ENCODE results near the gene PCCA. TPM values are rescaled to one million over a fixed set of nuclear protein-coding genes. Genes with fewer than 3 reads are reported as not detected.
"Not testable (repeated sequence)": the region's sequence is repeated elsewhere in the genome, so short reads cannot be mapped to it uniquely, and the experiment has no call there.

Gene PCCA
- polyA plus RNA-seq, 1 experiment, result 3.0 TPM

- ChIA-PET CTCF (interaction anchor here (1.0 to 1.6 kb wide), 2 partner anchors 13 to 907 kb away, joined by 3 read pairs; no protein-coding TSS in a partner anchor), POLR2A (no interaction called here)
- Histone ChIP-seq H3K36me3 (ENCODE audit: control insufficient read depth, insufficient read depth, low read length) (no peaks in the 10 kb centered on the region), H3K4me3 (ENCODE audit: low read depth, low read length) (no peak overlapping the region), H3K27me3 (ENCODE audit: control insufficient read depth, insufficient read depth, low read length) (no peaks in the 10 kb centered on the region)
- TF ChIP-seq CTCF (IDR thresholded peaks at IDR 0.05; ENCODE audit: insufficient read depth, low read depth, low read length), result no peak
- no peak for DNase-seq (ENCODE audit: low read depth)
Observed at GRCh38 chr13:100563779-100564178, 474.9 kb downstream of the PCCA start.

- Histone ChIP-seq H3K4me3 (ENCODE audit: low read depth, low read length) (no peak overlapping the region), H3K36me3 (ENCODE audit: control insufficient read depth, insufficient read depth, low read length) (no peaks in the 10 kb centered on the region), H3K27me3 (ENCODE audit: control insufficient read depth, insufficient read depth, low read length) (no peaks in the 10 kb centered on the region)
- POLR2A ChIA-PET, result no interaction called here
- DNase-seq (ENCODE audit: low read depth), result no peak
- CTCF ChIA-PET, result interaction anchor here (1.0 to 1.8 kb wide), 3 partner anchors 10 to 908 kb away, joined by 3 read pairs; no protein-coding TSS in a partner anchor
- no peak for TF ChIP-seq CTCF (IDR thresholded peaks at IDR 0.05; ENCODE audit: insufficient read depth, low read depth, low read length)
Observed at GRCh38 chr13:100564444-100565223, 475.7 kb downstream of the PCCA start.

GRCh38 chr13:100565286-100565685, 476.4 kb downstream of the PCCA start:
- Histone ChIP-seq H3K27me3 (ENCODE audit: control insufficient read depth, insufficient read depth, low read length) (no peaks in the 10 kb centered on the region), H3K4me3 (ENCODE audit: low read depth, low read length) (no peak overlapping the region), H3K36me3 (ENCODE audit: control insufficient read depth, insufficient read depth, low read length) (no peaks in the 10 kb centered on the region)
- ChIA-PET CTCF (interaction anchor here (1.1 to 1.8 kb wide), 3 partner anchors 10 to 15 kb away, joined by 3 read pairs; no protein-coding TSS in a partner anchor), POLR2A (no interaction called here)
- no peak for TF ChIP-seq CTCF (IDR thresholded peaks at IDR 0.05; ENCODE audit: insufficient read depth, low read depth, low read length)
- DNase-seq (ENCODE audit: low read depth), result no peak

GRCh38 chr13:100566543-100566942, 477.6 kb downstream of the PCCA start:
- no peak for TF ChIP-seq CTCF (IDR thresholded peaks at IDR 0.05; ENCODE audit: insufficient read depth, low read depth, low read length)
- no peak overlapping the region for H3K4me3 ChIP-seq (ENCODE audit: low read depth, low read length)
- POLR2A ChIA-PET, result no interaction called here
- H3K27me3 ChIP-seq (ENCODE audit: control insufficient read depth, insufficient read depth, low read length), result no peaks in the 10 kb centered on the region
- CTCF ChIA-PET, result interaction anchor here (1.1 kb wide), 1 partner anchor 15 kb away, joined by 3 read pairs; no protein-coding TSS in a partner anchor
- DNase-seq (ENCODE audit: low read depth), result no peak
- no peaks in the 10 kb centered on the region for H3K36me3 ChIP-seq (ENCODE audit: control insufficient read depth, insufficient read depth, low read length)

GRCh38 chr13:100573121-100573520, 484.2 kb downstream of the PCCA start:
- ChIA-PET CTCF (interaction anchor here (0.6 to 4.6 kb wide), 18 partner anchors 9 to 1199 kb away, joined by 3 to 35 read pairs (median 4); partner anchors contain the start of gene GGACT), POLR2A (no interaction called here)
- Histone ChIP-seq H3K27me3 (ENCODE audit: control insufficient read depth, insufficient read depth, low read length) (no peaks in the 10 kb centered on the region), H3K4me3 (ENCODE audit: low read depth, low read length) (no peak overlapping the region), H3K36me3 (ENCODE audit: control insufficient read depth, insufficient read depth, low read length) (no peaks in the 10 kb centered on the region)
- peak; percentile 85 for TF ChIP-seq CTCF (IDR thresholded peaks at IDR 0.05; ENCODE audit: insufficient read depth, low read depth, low read length)
- DNase-seq (ENCODE audit: low read depth), result no peak

GRCh38 chr13:100577239-100577638, 488.3 kb downstream of the PCCA start:
- DNase-seq (ENCODE audit: low read depth); H3K36me3 ChIP-seq (ENCODE audit: control insufficient read depth, insufficient read depth, low read length); H3K4me3 ChIP-seq (ENCODE audit: low read depth, low read length); CTCF ChIA-PET; H3K27me3 ChIP-seq (ENCODE audit: control insufficient read depth, insufficient read depth, low read length); POLR2A ChIA-PET: not testable (repeated sequence)
